ENCODE measurements around the gene GPR137C. TPM values are rescaled to one million over a fixed set of nuclear protein-coding genes. Genes with fewer than 3 reads are reported as not detected.
A peak's percentile ranks its signal among the peaks of the same experiment; 100 is the strongest.

GPR137C gene
- total RNA-seq, 1 donor from 2014 or later: 8.7 TPM

DNA sequence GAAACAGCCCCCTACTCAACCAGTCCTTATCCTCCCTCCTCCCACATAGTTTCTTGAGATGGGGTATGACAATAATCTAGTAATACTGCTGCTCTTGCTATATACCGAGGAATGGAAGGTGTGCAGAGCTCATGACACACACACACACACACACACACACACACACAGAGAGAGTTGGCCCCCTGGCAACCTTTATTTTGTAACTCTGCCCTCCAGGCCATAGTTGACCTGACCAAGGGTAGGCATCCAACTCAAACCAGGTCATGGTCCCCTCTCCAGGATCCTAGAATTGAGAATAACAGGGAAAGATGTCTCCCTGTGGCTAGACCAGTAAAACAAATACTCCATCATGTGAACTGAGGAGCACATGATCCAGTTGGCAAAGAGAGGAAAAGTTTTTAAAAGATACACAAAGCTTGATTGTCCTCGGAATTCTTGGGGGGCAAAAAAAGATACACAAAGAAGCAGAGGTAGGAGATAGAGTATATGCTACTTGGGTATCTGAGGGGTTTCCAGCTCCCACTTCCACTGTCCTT lies 131.4 kb downstream of the GPR137C start:
- TF ChIP-seq, protein P1, sequence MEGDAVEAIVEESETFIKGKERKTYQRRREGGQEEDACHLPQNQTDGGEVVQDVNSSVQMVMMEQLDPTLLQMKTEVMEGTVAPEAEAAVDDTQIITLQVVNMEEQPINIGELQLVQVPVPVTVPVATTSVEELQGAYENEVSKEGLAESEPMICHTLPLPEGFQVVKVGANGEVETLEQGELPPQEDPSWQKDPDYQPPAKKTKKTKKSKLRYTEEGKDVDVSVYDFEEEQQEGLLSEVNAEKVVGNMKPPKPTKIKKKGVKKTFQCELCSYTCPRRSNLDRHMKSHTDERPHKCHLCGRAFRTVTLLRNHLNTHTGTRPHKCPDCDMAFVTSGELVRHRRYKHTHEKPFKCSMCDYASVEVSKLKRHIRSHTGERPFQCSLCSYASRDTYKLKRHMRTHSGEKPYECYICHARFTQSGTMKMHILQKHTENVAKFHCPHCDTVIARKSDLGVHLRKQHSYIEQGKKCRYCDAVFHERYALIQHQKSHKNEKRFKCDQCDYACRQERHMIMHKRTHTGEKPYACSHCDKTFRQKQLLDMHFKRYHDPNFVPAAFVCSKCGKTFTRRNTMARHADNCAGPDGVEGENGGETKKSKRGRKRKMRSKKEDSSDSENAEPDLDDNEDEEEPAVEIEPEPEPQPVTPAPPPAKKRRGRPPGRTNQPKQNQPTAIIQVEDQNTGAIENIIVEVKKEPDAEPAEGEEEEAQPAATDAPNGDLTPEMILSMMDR (IDR thresholded peaks at IDR 0.05; ENCODE audit: unreplicated experiment): no peak
- Mint-ChIP-seq H3K27me3 (no peaks in the 10 kb centered on the region), H3K9me3 (ENCODE audit: low read depth) (no peaks in the 10 kb centered on the region), H3K4me1 (ENCODE audit: low read depth) (peaks cover 21% of the 10 kb centered on the region), H3K36me3 (ENCODE audit: insufficient read depth) (peaks cover 3% of the 10 kb centered on the region), H3K4me3 (ENCODE audit: low read depth) (no peak overlapping the region), H3K27ac (peak overlapping the region; percentile 21)
- no peak for DNase-seq (ENCODE audit: low spot score, unreplicated experiment)

DNA sequence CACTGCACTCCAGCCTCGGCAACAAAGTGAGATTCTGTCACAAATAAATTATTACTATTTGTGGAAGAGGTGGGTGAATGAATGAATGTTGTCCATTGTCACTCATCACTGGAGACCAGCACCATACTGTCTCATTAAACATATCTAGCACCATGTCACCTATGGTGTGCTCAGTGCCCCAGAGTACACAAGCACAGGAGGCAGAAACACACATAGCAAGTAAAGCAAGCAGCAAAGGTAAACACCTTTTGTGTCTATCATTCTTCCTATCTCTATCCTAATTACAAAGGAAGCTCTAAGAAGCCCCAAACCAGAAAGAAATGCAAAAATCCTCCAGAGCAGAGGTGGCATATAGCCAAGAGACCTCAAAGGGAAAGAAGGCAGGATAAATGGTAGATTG lies 133.5 kb downstream of the GPR137C start:
- Mint-ChIP-seq H3K27me3 (no peaks in the 10 kb centered on the region), H3K9me3 (ENCODE audit: low read depth) (no peaks in the 10 kb centered on the region), H3K4me1 (ENCODE audit: low read depth) (peaks cover 31% of the 10 kb centered on the region), H3K4me3 (ENCODE audit: low read depth) (no peak overlapping the region), H3K27ac (no peak overlapping the region), H3K36me3 (ENCODE audit: insufficient read depth) (no peaks in the 10 kb centered on the region)
- no peak for DNase-seq (ENCODE audit: low spot score, unreplicated experiment)
- TF ChIP-seq, protein P1 (IDR thresholded peaks at IDR 0.05; ENCODE audit: unreplicated experiment): no peak

Other genes starting within 250 kb of the GPR137C start
- gene PTGER2, start 238.5 kb upstream of the GPR137C start, total RNA-seq: 1.00 and 1.1 TPM in 2 replicates
- gene TXNDC16, start 331 bp upstream of the GPR137C start, total RNA-seq: 18.9 and 25.0 TPM in 2 replicates
- gene ERO1A, start 142.7 kb downstream of the GPR137C start, total RNA-seq: 46.9 and 51.0 TPM in 2 replicates
- 113 and 119 TPM in 2 replicates for gene PSMC6, start 154.4 kb downstream of the GPR137C start, total RNA-seq
- gene STYX, start 177.3 kb downstream of the GPR137C start, total RNA-seq: 12.1 and 13.6 TPM in 2 replicates
- 19.9 and 25.3 TPM in 2 replicates for gene GNPNAT1, start 238.8 kb downstream of the GPR137C start, total RNA-seq